ENCODE results near the gene PTPRN2. TPM values are rescaled to one million over a fixed set of nuclear protein-coding genes. Genes with fewer than 3 reads are reported as not detected.

PTPRN2 gene
- total and polyA plus RNA-seq, 2 of the 13 experiments (the other 11 are each of a cell fraction or from before 2014, with no cell fraction given), result 2.5 to 24.2 TPM

- ChIA-PET CTCF (ENCODE audit: low intra/inter-chr PET ratio, low total read pairs) (no interaction called here), POLR2A (no interaction called here)
- Histone ChIP-seq H4K20me1 (ENCODE audit: insufficient read depth, low read length) (no peaks in the 10 kb centered on the region), H3K4me1 (ENCODE audit: insufficient read depth, low read length) (peaks cover 9% of the 10 kb centered on the region; the same call in 1 of the 2 replicates), H2AFZ (ENCODE audit: low read length) (no peak overlapping the region), H3K27me3 (ENCODE audit: control insufficient read depth in 1 of 2, insufficient read depth in 2 of 2, low read length in 2 of 2) (peaks cover 3 to 29% of the 10 kb centered on the region in 2 experiments; a peak in 3 of 5 replicates), H3K36me3 (replicated peaks in 1 of 2; ENCODE audit: control insufficient read depth in 1 of 2, insufficient read depth in 2 of 2, low read length in 2 of 2) (no peaks in the 10 kb centered on the region), H3K4me2 (ENCODE audit: low read depth, low read length) (no peak overlapping the region), H3K27ac (ENCODE audit: extremely low read length, insufficient read depth, low read length) (no peak overlapping the region), H3K9me3 (ENCODE audit: low read length) (no peaks in the 10 kb centered on the region), H3K9ac (ENCODE audit: insufficient read depth, low read depth, low read length) (no peak overlapping the region), H3K79me2 (ENCODE audit: insufficient read depth, low read length) (no peaks in the 10 kb centered on the region), H3K4me3 (replicated peaks in 1 of 3; ENCODE audit: insufficient read depth in 1 of 3, low read depth in 2 of 3, low read length in 3 of 3) (no peak overlapping the region)
- DNase-seq (ENCODE audit: low spot score) (no peak), ATAC-seq (no peak), FAIRE-seq (no peak)
- intact Hi-C loops (cut with micrococcal nuclease; ENCODE audit: unreplicated experiment), result no loop called here
- 69% methylated on average over 13 of the region's 14 CpGs for WGBS (ENCODE audit: low lambda C conversion rate)
- no peak for TF ChIP-seq SOX13 (IDR thresholded peaks at IDR 0.05)
- TF ChIP-seq SOX13 (CRISPR knock-in tag; conservative IDR thresholded peaks at IDR 0.05 in 1 of 2, IDR thresholded peaks at IDR 0.05 in 1 of 2), result no peak
- TF ChIP-seq ATF4 (CRISPR knock-in tag; IDR thresholded peaks at IDR 0.05), result no peak
- TF ChIP-seq ZNF251 (CRISPR knock-in tag; IDR thresholded peaks at IDR 0.05), result no peak
- no peak for TF ChIP-seq ZNF460 (CRISPR knock-in tag; IDR thresholded peaks at IDR 0.05; ENCODE audit: borderline replicate concordance)
- TF ChIP-seq GATAD1 (CRISPR knock-in tag; IDR thresholded peaks at IDR 0.05), result no peak
- TF ChIP-seq THAP11 (CRISPR knock-in tag; IDR thresholded peaks at IDR 0.05), result no peak
- no peak for TF ChIP-seq NFKB2 (CRISPR knock-in tag; IDR thresholded peaks at IDR 0.05; ENCODE audit: borderline replicate concordance)
- no peak for TF ChIP-seq ETV6 (CRISPR knock-in tag; conservative IDR thresholded peaks at IDR 0.05)
- no peak for TF ChIP-seq YEATS2 (CRISPR knock-in tag; IDR thresholded peaks at IDR 0.05; ENCODE audit: borderline replicate concordance)
- no peak for TF ChIP-seq SMARCE1 (IDR thresholded peaks at IDR 0.05; ENCODE audit: borderline replicate concordance)
- TF ChIP-seq MNT (IDR thresholded peaks at IDR 0.05), result no peak
- no peak for TF ChIP-seq ZNF335 (CRISPR knock-in tag; IDR thresholded peaks at IDR 0.05)
- no peak for TF ChIP-seq ZNF574 (CRISPR knock-in tag; IDR thresholded peaks at IDR 0.05)
- TF ChIP-seq ZNF768 (CRISPR knock-in tag; IDR thresholded peaks at IDR 0.05), result no peak
- TF ChIP-seq PCBP1 (IDR thresholded peaks at IDR 0.05; ENCODE audit: borderline replicate concordance, low read depth, low read length), result no peak
- in situ Hi-C loops (cut with HindIII; ENCODE audit: extremely low pct_ligation_motif_present, low pct_unique_long_range_greater_than_20kb), result no loop called here
- no TSS peak for BruUV-seq (replicated peaks)
Measured at GRCh38 chr7:157593541-157593940, 994.1 kb downstream of the PTPRN2 start.
